ENCODE results near the gene PPP1R12C.
A peak's percentile ranks its signal among the peaks of the same experiment; 100 is the strongest.
"Not testable (repeated sequence)": the region's sequence is repeated elsewhere in the genome, so short reads cannot be mapped to it uniquely, and the experiment has no call there.

PPP1R12C gene

GRCh38 chr19:55116859-55117662 lies at the start of gene PPP1R12C:
PPP1R12C (minus strand) TSS chr19:55117637; CDS start chr19:55117543, 94 bp downstream.
- no peak for DNase-seq

- DNase-seq = peak in 2 of 4 experiments; percentile 29 to 38
These were observed 49.3 kb upstream of the PPP1R12C start, which contains the start of gene DNAAF3 for GRCh38 chr19:55166530-55167268. DNAAF3 (minus strand) TSS chr19:55166613; CDS start chr19:55166413, 200 bp downstream.

DNA sequence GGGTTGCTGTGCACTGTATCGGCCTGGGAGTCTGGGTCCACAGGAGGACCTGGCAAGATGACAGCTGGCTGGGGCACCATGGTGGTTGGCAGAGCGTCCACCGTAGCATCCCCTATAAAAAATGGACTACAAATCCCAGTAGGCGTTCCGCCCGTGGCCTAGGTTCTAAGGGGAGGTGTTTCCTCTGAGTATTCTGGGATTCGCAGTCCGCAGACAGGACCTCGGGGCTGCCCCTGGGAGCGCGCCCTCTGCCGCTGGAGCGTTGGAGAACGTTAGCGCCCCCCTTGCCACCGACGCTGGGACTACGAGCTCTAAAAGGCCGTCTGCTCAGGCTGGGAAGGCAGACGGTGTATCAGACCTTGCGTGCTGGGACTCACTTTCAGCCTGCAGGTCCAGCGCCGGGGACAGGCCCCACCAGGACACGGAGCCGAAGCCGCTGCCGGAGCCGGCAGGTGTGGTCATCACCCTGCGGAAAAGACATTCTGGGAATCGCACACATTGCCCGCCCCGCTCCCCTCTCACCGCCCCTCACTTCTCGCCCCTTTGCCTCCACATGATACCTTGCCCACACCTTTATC lies 48.6 kb upstream of the PPP1R12C start:
- peak in 1 of 4 experiments; percentile 22 for DNase-seq

DNA sequence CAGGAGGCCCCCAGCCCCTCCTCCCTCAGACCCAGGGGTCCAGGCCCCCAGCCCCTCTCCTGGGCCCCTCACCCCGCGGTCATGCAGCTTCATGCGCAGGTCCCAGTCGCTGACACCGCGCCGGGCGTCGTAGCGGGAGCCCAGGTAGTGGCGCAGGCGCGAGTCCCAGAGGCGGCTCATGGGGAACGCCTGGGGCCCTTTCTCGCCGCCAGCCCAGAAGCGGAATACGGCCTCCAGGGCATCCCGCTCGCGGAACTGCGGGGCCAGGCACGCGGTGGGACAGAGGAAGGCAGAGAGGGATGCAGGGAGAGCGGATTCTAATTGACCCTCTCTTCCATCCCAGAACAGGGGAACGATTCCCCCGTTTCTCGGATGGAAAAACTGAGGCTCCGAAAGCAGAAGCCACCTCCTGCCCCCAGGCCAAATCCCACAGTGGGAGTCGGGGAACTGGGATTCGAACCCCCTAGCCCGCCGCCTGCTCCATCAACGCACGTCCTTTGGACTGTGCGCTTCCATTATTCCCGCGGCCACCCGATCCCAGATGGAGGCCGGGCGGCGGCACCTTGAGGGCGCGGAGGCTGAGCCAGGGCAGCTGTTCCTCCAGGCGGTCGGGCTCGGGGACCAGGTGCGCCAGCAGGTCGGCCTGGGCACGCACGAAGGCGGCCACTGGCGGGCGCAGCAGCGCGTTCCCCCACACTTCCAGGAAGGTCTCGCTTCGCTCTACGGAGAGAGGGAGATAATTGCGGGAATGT lies 44.3 kb upstream of the PPP1R12C start:
- DNase-seq = no peak

- DNase-seq = no peak
These were observed 43.5 kb upstream of the PPP1R12C start for GRCh38 chr19:55160986-55161365.

DNA sequence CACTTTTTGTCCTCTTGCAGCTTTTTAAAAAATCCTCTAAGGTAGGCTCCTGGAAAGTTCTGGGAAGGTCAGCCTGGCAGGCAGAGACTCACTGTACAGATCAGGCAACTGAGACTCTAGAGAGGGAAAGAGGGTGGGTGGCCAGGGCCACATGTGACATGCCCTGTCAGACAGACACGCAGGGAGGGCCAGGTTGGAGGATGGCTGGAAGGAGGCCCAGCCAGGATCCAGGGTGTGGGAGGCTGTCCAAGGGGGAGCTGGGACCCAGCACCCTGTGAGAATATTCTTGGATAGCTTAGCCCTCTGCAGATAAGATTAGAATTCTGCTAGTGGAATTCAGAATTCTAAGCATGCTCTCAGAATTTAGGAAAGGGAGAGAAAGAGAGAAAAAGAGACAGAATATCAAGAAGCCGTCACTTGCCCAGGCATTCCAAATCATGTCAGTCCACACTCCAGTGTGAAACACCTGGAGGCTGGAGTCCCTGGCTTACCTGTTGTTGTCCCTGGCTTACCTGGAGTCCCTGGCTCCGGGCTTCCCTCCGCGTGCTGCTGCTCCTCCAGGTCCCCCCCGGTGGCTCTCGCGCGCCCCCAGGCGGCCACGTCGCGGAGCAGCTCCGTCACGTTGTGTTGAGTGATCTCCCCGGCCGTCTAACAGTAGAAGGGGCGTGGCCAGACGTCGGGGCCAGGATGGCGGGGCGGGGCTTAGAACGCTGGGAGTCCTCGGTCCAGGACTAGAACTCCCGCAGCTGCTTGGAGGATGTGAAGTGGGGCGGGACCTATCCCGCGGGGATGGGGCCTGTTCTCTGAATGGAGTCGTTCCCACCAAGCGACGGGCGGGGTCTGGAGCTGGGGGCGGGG lies 42.9 kb upstream of the PPP1R12C start:
- DNase-seq = peak; percentile 60 to 78 (median 75)

DNA sequence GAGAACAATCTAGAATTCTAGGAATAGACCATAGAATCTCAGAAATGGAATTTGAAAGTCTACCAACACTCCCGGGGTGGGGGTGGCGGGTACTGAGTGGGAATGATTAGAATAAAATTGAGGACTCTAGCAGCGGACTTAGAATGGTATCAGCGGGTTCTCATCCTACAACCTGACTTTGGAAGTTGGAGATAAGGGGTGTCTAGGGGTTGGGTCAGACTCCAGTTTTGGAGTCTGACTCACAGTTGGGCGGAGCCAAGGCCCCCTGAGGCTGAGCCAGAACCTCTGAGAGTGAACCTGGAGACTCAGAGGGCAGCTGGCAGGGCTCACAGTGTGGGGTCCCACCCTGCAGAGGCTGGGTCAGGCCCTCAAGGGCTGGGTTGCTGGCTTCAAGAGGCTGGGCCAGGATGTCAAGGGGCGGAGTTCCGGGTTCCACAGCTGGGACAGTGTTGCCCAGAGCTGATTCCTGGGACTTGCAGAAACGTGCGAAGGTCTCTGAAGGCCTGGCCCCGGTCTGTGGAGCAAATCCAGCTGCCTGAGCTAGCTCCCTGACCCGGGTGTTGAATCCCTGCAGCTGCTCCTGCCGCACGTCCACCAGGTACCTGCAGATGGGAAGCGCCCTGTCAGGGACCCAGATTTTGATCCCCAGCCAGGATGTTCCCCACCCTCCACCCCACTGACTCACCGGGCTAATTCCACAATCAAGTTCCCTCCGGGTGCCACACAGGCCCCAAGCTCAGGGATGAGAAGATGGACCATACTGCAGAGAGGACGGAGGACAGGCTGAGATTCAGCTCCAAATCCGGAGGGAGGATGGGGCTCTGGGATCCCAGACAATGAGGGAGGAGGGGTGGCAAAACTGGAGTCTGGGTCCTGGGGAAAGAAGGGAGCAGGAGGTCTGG lies 41.7 kb upstream of the PPP1R12C start:
- no peak for DNase-seq

- no peak for DNase-seq
These were observed 41.0 kb upstream of the PPP1R12C start for GRCh38 chr19:55158423-55158822.

DNA sequence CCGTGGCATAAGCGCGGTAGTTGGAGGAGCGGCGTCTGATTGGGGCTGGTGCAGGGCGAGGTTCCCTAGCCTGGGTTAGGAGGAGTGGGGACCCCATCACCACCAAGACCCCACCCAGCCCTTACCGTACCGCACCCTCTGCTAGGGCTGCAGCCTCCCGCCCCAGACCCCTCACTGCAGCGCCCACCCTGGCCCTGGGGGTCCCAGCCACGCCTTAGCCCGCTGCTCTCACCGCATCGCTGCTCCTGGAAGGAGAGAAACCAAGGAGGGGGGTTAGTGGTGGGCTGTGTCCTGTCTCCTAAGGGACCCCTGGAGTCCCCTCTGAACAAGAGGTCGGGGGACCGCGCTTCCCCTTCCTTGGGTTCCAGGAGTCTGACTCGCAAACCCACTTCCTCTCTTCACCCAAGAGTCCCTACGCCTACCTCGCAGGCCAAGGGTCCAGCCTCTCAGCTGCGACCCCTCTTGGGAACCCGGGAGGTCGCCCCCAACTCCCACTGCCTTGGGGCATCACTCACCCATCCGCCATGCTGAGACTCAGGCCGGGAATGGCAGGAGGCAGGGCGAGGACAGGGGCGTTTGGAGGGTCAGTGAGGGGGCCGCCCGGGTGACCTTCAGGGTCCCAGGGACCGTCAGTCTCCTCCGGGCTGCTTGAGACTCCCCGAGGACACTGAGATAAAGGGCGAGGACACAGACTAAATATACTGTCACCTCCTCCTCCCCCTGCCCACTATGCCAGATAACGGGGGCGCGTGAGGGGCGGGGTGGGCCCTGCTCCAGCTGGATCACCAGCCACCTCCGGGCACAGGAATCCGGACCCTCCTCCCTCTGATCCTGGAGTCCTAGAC lies 39.8 kb upstream of the PPP1R12C start, which contains the start of gene TNNI3:
TSS of gene TNNI3 (minus strand) at position 669 of the 845 bp plus-strand sequence. CDS start at position 526, 143 bp downstream.
- DNase-seq = no peak

GRCh38 chr19:55156202-55157063 lies 39.0 kb upstream of the PPP1R12C start:
- peak in 1 of 4 experiments; percentile 34 for DNase-seq

DNA sequence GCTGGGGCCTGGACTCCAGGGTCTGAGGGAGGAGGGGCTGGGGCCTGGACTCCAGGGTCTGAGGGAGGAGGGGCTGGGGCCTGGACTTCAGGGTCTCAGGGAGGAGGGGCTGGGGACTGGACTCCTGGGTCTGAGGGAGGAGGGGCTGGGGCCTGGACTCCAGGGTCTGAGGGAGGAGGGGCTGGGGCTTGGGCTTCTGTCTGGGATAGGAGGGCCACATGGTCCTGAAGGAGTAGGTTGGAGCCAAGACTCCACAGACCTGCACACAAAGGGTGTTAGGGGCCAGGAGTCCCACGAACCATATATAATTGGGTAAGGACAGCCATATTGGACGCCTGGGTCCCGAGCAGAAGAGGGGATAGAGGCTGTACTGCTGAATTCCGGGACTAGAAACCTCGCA lies 38.3 kb upstream of the PPP1R12C start:
- DNase-seq = not testable (repeated sequence)

DNA sequence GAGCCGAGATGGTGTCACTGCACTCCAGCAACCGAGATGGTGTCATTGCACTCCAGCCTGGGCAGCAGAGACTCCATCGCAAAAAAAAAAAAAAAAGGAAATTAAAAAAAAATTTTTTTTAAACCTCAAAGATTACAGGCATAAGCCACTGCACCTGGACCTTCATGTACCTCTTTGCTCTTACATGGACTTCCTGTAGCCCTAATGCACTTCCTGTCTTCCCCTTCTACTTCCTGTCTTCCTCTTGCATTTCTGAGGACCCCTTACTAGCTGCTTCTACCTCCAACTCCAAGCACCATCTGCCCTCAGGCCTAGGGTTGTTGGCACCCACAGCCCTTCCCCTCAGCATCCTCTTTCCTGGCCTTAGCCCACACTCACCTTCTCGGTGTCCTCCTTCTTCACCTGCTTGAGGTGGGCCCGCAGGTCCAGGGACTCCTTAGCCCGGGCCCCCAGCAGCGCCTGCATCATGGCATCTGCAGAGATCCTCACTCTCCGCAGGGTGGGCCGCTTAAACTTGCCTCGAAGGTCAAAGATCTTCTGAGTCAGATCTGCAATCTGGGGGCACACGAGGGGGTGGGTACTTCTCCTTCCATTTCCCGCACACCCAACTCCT lies 36.3 kb upstream of the PPP1R12C start:
- DNase-seq = no peak

- DNase-seq = no peak
These were observed 34.6 kb upstream of the PPP1R12C start for GRCh38 chr19:55152017-55152416.

DNA sequence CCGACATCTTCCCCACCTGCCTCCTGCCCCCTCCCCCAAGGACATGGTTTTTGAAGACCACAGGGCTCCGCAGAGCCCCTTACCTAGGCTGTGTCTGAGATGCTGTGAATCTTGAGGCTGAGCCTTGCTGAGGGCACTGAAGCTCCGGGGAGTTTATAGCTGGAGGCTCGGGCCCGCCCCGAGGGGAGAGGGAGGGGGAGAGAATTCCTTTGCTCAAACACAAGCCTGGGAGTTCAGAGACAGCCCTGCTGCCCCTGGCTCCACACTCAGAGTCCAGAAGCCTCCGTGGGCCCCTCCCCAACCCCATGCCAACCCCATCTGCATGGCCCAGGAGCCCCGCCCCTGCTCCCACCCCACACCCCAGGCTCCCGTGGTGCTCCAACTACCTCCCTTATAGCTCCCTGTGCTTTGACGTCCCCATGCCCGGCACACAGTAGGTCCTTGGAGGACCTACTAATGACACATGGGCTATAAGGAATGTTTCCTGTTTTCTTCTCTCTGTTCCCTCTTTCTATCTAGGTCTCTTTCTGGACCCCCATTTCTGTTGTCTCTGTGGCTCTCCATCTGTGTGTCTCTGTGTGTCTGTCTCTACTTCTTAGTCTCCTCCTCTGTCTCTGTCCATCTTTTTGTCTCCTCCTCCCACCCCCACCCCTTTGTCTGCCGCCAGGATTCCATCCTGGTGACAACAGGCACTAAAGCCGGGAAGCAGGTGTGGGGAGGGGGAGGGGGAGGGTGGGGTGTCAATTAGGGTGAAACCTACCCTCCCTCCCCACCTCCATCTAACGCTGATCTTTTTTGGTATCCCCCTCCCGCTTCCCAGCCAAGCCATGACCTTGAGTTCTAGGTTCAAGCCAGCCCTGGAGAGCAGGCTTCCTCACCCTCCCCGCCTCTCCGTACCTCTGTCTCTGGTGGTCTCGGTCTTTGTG lies 31.9 kb upstream of the PPP1R12C start, which contains the start of gene TNNT1:
TSS of gene TNNT1 (minus strand) at position 129 of the 926 bp plus-strand sequence. CDS start 2,049 bp downstream, outside the sequence.
- no peak for DNase-seq

GRCh38 chr19:55147545-55148251 lies 30.3 kb upstream of the PPP1R12C start:
- no peak for DNase-seq

DNA sequence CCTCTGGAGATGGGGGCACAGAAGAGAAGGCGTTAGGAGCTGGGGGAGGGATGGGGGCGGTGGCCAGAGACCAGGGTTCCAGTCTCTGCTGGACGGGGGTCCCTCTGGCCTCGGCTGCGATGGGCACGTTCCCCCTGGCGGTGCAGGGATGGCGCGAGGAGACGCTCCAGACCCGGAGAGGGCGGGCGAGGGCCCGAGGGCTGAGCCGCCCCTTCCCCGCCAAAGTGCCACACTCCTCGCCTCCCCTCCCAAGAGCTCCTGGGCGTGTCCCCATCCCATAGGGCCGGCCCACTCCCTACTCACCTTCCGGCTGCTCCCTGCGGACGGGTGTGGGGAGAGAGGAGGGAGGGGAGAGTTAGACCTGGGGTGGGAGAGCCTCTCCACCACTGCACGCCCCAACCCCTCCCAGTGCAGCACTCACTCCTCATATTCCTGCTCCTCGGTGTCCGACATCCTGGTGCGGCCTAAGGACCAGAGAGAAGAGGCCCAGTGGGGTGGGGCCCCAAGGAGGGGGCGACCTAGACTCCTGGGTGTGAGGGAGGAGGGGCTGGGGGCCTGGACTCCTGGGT lies 29.4 kb upstream of the PPP1R12C start:
- no peak for DNase-seq
